Progenitor cell of endocrine pancreas (in vitro differentiated cells): Measurements from ENCODE around the gene ADPRHL1. TPM values are rescaled to one million over a fixed set of nuclear protein-coding genes. Genes with fewer than 3 reads are reported as not detected.

Experiments
- DNase-seq: peaks from one replicate; pipeline ENCODE4 v3.0.0; 2021; ENCODE audit warnings: low spot score; ENCODE audit not compliant: unreplicated experiment
- H3K27ac Mint-ChIP-seq: 2 replicates; pipeline ENCODE4 v1.8.0; 2021; ENCODE audit warnings: mild to moderate bottlenecking, moderate library complexity, mixed read lengths
- H3K27me3 Mint-ChIP-seq: 2 replicates; pipeline ENCODE4 v1.8.0; 2021; ENCODE audit warnings: mixed read lengths
- H3K36me3 Mint-ChIP-seq: 2 replicates; pipeline ENCODE4 v1.8.0; 2022; ENCODE audit warnings: mixed read lengths; ENCODE audit not compliant: insufficient read depth
- H3K4me1 Mint-ChIP-seq: 2 replicates; pipeline ENCODE4 v1.8.0; 2021; ENCODE audit warnings: low read depth, mixed read lengths
- H3K4me3 Mint-ChIP-seq: 2 replicates; pipeline ENCODE4 v1.8.0; 2021; ENCODE audit warnings: low read depth, mild to moderate bottlenecking, moderate library complexity, mixed read lengths
- H3K9me3 Mint-ChIP-seq: 2 replicates; pipeline ENCODE4 v1.8.0; 2021; ENCODE audit warnings: low read depth, mixed read lengths
- total RNA-seq: library from RNA; stranded (reverse); gene quantifications from 2 replicates; pipeline ENCODE4 v1.2.1, GENCODE V29; 2021
- TF ChIP-seq, protein P1 (sequence below): fragments of 200-600 bp; sonication (generic); IDR thresholded peaks from one replicate; pipeline ENCODE4 v1.5.0; 2021; ENCODE audit warnings: antibody characterized with exemption, mild to moderate bottlenecking; ENCODE audit not compliant: unreplicated experiment

Gene ADPRHL1
- total RNA-seq, 1 donor from 2014 or later: 6.8 TPM

DNA sequence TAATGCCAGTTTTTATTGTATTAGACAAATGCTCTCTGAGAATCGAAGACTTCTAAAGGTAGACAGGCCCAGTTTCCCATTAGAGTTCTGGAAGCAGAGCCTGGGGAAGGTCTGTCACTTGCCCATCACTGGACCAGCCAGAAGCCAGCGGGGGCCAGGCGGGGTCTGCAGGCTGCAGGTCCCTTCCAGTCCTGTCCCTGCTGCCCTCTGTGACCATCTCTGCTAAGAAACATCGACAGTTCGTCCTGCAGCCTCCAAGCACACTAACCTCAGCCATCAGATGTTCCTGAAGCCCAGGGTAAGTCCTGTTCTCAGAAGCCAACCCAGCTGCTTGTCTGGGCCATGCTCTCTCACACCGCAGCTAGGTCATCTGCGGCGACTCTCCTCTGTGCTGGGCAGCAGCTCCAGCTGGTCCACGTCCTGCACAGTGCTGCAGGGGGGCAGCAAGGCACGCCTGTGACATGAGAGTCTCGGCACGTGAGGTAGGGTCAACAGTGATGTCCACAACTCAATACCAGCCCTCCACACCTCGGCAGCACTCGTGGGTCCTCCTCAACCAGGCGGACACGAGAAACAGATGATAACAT is 2.9 kb upstream of the ADPRHL1 start:
- Mint-ChIP-seq H3K4me1 (peaks cover 16% of the 10 kb centered on the region), H3K27ac (no peak overlapping the region)
- TF ChIP-seq, protein P1, sequence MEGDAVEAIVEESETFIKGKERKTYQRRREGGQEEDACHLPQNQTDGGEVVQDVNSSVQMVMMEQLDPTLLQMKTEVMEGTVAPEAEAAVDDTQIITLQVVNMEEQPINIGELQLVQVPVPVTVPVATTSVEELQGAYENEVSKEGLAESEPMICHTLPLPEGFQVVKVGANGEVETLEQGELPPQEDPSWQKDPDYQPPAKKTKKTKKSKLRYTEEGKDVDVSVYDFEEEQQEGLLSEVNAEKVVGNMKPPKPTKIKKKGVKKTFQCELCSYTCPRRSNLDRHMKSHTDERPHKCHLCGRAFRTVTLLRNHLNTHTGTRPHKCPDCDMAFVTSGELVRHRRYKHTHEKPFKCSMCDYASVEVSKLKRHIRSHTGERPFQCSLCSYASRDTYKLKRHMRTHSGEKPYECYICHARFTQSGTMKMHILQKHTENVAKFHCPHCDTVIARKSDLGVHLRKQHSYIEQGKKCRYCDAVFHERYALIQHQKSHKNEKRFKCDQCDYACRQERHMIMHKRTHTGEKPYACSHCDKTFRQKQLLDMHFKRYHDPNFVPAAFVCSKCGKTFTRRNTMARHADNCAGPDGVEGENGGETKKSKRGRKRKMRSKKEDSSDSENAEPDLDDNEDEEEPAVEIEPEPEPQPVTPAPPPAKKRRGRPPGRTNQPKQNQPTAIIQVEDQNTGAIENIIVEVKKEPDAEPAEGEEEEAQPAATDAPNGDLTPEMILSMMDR: no peak

DNA sequence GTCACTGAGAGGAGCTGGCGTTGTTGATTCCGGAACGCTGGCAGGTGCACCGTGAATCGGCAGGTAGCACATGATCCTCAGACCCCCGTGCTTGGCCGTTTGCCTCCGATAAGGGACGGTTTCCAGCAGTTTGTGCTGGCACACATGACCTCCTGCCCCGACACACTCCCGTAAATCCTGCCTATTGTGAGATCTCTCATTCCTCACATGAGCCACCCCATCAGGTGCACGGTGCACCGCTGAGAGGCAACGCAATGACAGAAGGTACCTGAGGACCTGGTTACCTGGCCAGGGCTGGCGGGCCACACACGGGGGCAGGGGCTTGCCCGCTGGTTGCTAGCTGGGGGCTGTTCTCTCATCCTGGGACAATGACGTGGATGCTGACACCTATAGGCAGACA is 2.1 kb upstream of the ADPRHL1 start:
- Mint-ChIP-seq H3K4me1 (peaks cover 13% of the 10 kb centered on the region), H3K36me3 (peaks cover 43% of the 10 kb centered on the region), H3K27ac (peak overlapping the region; percentile 63), H3K27me3 (peaks cover 3% of the 10 kb centered on the region), H3K9me3 (no peaks in the 10 kb centered on the region), H3K4me3 (no peak overlapping the region)
- no peak for DNase-seq
- TF ChIP-seq, protein P1: no peak

More for the DNA sequence above, 2.9 kb upstream of the ADPRHL1 start:
- no peak for DNase-seq
- Mint-ChIP-seq H3K4me3 (no peak overlapping the region), H3K36me3 (peaks cover 44% of the 10 kb centered on the region), H3K9me3 (no peaks in the 10 kb centered on the region), H3K27me3 (peaks cover 3% of the 10 kb centered on the region)

DNA sequence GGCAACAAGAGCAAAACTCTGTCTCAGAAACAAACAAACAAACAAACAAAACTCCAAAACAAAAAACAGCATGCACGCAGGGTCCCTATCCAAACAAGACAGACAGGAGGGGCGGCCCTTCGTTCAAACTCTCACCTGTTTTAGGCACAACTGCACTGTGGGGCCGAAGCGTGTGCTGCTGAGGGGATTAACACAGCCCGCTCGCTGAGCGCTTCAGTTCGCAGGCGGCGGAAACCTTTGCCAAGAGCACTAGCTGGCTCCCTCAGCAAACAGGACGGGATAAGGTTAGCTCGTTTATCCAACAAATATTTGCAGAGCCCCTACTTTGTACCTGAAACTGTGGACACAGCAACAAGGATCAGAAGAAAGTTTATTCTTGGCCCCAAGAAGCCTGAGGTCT is 1.6 kb upstream of the ADPRHL1 start:
- H3K27ac Mint-ChIP-seq: peak overlapping the region; percentile 67
- peaks cover 43% of the 10 kb centered on the region for H3K36me3 Mint-ChIP-seq
- H3K27me3 Mint-ChIP-seq: peaks cover 3% of the 10 kb centered on the region
- H3K4me1 Mint-ChIP-seq: peaks cover 14% of the 10 kb centered on the region
- no peaks in the 10 kb centered on the region for H3K9me3 Mint-ChIP-seq
- no peak for DNase-seq
- peak overlapping the region; percentile 5 for H3K4me3 Mint-ChIP-seq
- TF ChIP-seq, protein P1: no peak

DNA sequence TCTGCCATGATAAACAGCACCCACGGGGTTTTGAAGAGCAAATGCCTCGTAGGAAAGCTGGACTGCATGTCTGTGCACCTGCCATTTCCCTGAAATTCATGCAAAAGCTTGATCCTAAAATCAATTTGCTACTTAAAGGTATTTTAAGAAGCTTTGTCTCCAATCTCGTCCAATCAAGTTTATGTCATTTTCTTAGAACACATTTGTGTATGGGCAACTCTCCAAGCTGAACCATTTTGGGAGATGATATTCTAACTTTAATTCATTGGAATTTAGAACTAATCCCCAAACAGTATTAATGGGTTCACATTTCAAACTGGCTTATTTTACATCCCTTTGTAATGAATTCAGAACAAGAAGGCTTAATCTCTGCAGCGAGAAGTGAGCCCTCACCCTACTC is 822 bp downstream of the ADPRHL1 start:
- Mint-ChIP-seq H3K36me3 (peaks cover 33% of the 10 kb centered on the region), H3K27ac (no peak overlapping the region), H3K4me3 (no peak overlapping the region), H3K27me3 (peaks cover 3% of the 10 kb centered on the region), H3K4me1 (peaks cover 14% of the 10 kb centered on the region), H3K9me3 (no peaks in the 10 kb centered on the region)
- DNase-seq: no peak
- TF ChIP-seq, protein P1: no peak

DNA sequence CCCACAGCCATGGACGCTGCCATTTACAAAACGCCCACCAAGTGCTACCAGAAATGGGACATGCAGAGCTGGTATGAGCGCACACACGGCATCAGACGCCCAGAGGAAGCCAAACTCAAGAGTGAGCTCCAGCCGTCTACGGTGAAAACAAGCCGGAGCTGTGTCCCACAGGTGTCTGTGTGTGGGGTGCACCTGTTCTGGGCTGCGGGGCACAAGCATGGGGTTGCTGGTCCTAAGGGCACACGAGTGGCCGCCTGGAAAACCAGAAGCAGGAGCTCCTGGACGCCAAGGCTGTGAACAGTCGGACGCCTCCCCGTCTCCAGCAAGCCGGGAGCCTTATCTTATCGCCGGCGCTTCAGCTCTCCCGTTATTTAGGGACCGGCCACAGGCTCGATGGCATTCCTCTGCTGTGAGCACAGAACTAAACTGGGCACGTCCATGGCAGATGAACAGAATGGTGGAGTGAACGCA is 1.3 kb downstream of the ADPRHL1 start:
- Mint-ChIP-seq H3K4me3 (no peak overlapping the region), H3K36me3 (peaks cover 30% of the 10 kb centered on the region), H3K27me3 (peaks cover 3% of the 10 kb centered on the region), H3K4me1 (peaks cover 14% of the 10 kb centered on the region), H3K9me3 (no peaks in the 10 kb centered on the region), H3K27ac (no peak overlapping the region)
- TF ChIP-seq, protein P1: no peak
- no peak for DNase-seq
